GM23338 (cell line): ENCODE measurements around the gene AKIRIN2. TPM values are rescaled to one million over a fixed set of nuclear protein-coding genes. Genes with fewer than 3 reads are reported as not detected.

ENCODE experiments used
- ATAC-seq: fragments of 200-7000 bp; cut with Tn5 transposase; 3 replicates; pipeline ENCODE4 v1.9.1; 2020
- DNase-seq: peaks from one replicate; pipeline ENCODE4 v3.0.0-alpha.2; 2015; ENCODE audit warnings: low spot score
- H2AFZ ChIP-seq: fragments of 200-600 bp; sonication (generic); 2 replicates; pipeline ENCODE4 v1.8.0; 2016; ENCODE audit warnings: antibody characterized with exemption, mild to moderate bottlenecking, moderate library complexity
- H3F3A ChIP-seq: fragments of 200-600 bp; sonication (generic); replicated peaks from 2 replicates; pipeline ENCODE4 v1.8.0; 2017; ENCODE audit warnings: antibody characterized with exemption, mixed run types, low read depth
- H3K27ac ChIP-seq: fragments of 200-600 bp; sonication (generic); 2 replicates; pipeline ENCODE4 v1.6.1; 2016; ENCODE audit warnings: low read depth
- H3K27me3 ChIP-seq: fragments of 200-600 bp; sonication (generic); 2 replicates; pipeline ENCODE4 v1.8.0; 2016; ENCODE audit warnings: mild to moderate bottlenecking, mixed run types, moderate library complexity; ENCODE audit not compliant: insufficient read depth
- H3K36me3 ChIP-seq: fragments of 200-600 bp; sonication (generic); 2 replicates; pipeline ENCODE4 v1.8.0; 2016; ENCODE audit warnings: mild to moderate bottlenecking; ENCODE audit not compliant: insufficient read depth
- H3K4me1 ChIP-seq: fragments of 200-600 bp; sonication (generic); 2 replicates; pipeline ENCODE4 v1.8.0; 2016; ENCODE audit warnings: mild to moderate bottlenecking, moderate library complexity; ENCODE audit not compliant: insufficient read depth
- H3K4me2 ChIP-seq: fragments of 200-600 bp; sonication (generic); 2 replicates; pipeline ENCODE4 v1.7.1; 2017; ENCODE audit warnings: mixed run types
- H3K4me3 ChIP-seq: fragments of 200-600 bp; sonication (generic); 2 replicates; pipeline ENCODE4 v1.6.1; 2016; ENCODE audit warnings: mixed run types
- H3K79me2 ChIP-seq: fragments of 200-600 bp; sonication (generic); replicated peaks from 2 replicates; pipeline ENCODE4 v1.8.0; 2017; ENCODE audit warnings: mild to moderate bottlenecking; ENCODE audit not compliant: insufficient read depth
- H3K9me2 ChIP-seq: fragments of 200-600 bp; sonication (generic); 2 replicates; pipeline ENCODE4 v1.8.0; 2017; ENCODE audit not compliant: insufficient read depth
- H4K20me1 ChIP-seq: fragments of 200-600 bp; sonication (generic); replicated peaks from 2 replicates; pipeline ENCODE4 v1.8.0; 2017; ENCODE audit warnings: mild to moderate bottlenecking; ENCODE audit not compliant: insufficient read depth
- H3K27ac Mint-ChIP-seq: 2 replicates; pipeline ENCODE4 v1.8.0; 2020; ENCODE audit warnings: inconsistent platforms, mild to moderate bottlenecking, moderate library complexity, mixed read lengths
- H3K27me3 Mint-ChIP-seq: 3 replicates; pipeline ENCODE4 v1.8.0; 2022; ENCODE audit warnings: low read depth, mild to moderate bottlenecking, moderate library complexity, mixed read lengths, inconsistent platforms; ENCODE audit not compliant: insufficient read depth, poor library complexity
- H3K36me3 Mint-ChIP-seq: 3 replicates; pipeline ENCODE4 v1.8.0; 2021; ENCODE audit warnings: low read depth, mild to moderate bottlenecking, inconsistent platforms, moderate library complexity, mixed read lengths
- H3K4me1 Mint-ChIP-seq: 3 replicates; pipeline ENCODE4 v1.8.0; 2020; ENCODE audit warnings: mild to moderate bottlenecking, inconsistent platforms, mixed read lengths
- H3K4me3 Mint-ChIP-seq: 3 replicates; pipeline ENCODE4 v1.8.0; 2021; ENCODE audit warnings: moderate library complexity, mild to moderate bottlenecking, inconsistent platforms, mixed read lengths
- H3K9me3 Mint-ChIP-seq: 3 replicates; pipeline ENCODE4 v1.8.0; 2020; ENCODE audit warnings: moderate library complexity, mild to moderate bottlenecking, inconsistent platforms, mixed read lengths
- CREB1 ChIP-seq: fragments of 250-450 bp; sonication (Bioruptor Pico); IDR thresholded peaks from 2 replicates; pipeline ENCODE4 v1.5.0; 2020; ENCODE audit warnings: low read depth, mild to moderate bottlenecking, moderate library complexity
- EZH2 ChIP-seq: fragments of 200-600 bp; sonication (generic); IDR thresholded peaks from one replicate; pipeline ENCODE4 v1.8.0; 2017; ENCODE audit warnings: antibody characterized with exemption, mild to moderate bottlenecking, low read depth; ENCODE audit not compliant: unreplicated experiment
- EZH2phosphoT487 ChIP-seq: fragments of 200-600 bp; sonication (generic); IDR thresholded peaks from one replicate; pipeline ENCODE4 v1.8.1; 2018; ENCODE audit warnings: antibody characterized with exemption; ENCODE audit not compliant: unreplicated experiment
- JUNB ChIP-seq: IDR thresholded peaks from one replicate; pipeline ENCODE4 v1.6.1; 2016; ENCODE audit warnings: antibody characterized with exemption; ENCODE audit not compliant: unreplicated experiment
- NANOG ChIP-seq: IDR thresholded peaks from 2 replicates; pipeline ENCODE4 v1.6.1; 2016; ENCODE audit warnings: antibody characterized with exemption, borderline replicate concordance
- POLR2AphosphoS5 ChIP-seq: IDR thresholded peaks from 2 replicates; pipeline ENCODE4 v1.6.1; 2016; ENCODE audit warnings: antibody characterized with exemption, low read depth
- REST ChIP-seq: IDR thresholded peaks from one replicate; pipeline ENCODE4 v1.6.1; 2018; ENCODE audit warnings: antibody characterized with exemption; ENCODE audit not compliant: unreplicated experiment
- STAT1 ChIP-seq: IDR thresholded peaks from one replicate; pipeline ENCODE4 v1.6.1; 2016; ENCODE audit warnings: antibody characterized with exemption; ENCODE audit not compliant: unreplicated experiment
- ZNF114 ChIP-seq: fragments of 250-450 bp; sonication (Bioruptor Pico); IDR thresholded peaks from 2 replicates; pipeline ENCODE4 v1.5.0; 2020; ENCODE audit warnings: mild to moderate bottlenecking, moderate library complexity
- ZNF331 ChIP-seq: fragments of 250-450 bp; sonication (Bioruptor Pico); IDR thresholded peaks from 2 replicates; pipeline ENCODE4 v1.5.0; 2020; ENCODE audit warnings: low read depth, mild to moderate bottlenecking, moderate library complexity
- ZNF462 ChIP-seq: fragments of 250-450 bp; sonication (Bioruptor Pico); IDR thresholded peaks from 2 replicates; pipeline ENCODE4 v1.5.0; 2020; ENCODE audit warnings: mild to moderate bottlenecking, moderate library complexity
- polyA plus RNA-seq: library from polyadenylated mRNA; unstranded; fragments of >200 nt; fragmentation: Nextera tagmentation; extraction: Ambion mirVana; gene quantifications from 2 replicates; pipeline ENCODE4 v1.2.1, GENCODE V29; 2016
- total RNA-seq: library from RNA; depleted of rRNA; stranded (reverse); fragments of >200 nt; shearing (Covaris generic); gene quantifications from 2 replicates; pipeline ENCODE4 v1.2.3, GENCODE V29; 2014
- TF ChIP-seq, protein P1 (sequence below): IDR thresholded peaks from 2 replicates; pipeline ENCODE4 v1.6.1; 2016; ENCODE audit warnings: antibody characterized with exemption
- TF ChIP-seq, protein P2 (sequence below), 2 experiments: fragments of 200-600 bp in 1 of 2; sonication (generic) in 1 of 2; conservative IDR thresholded peaks; 2 replicates each; pipeline versions ENCODE4 v1.5.1 to v1.6.1; 2016 to 2017; ENCODE audit warnings: antibody characterized with exemption in 2 of 2, low read depth in 2 of 2, mild to moderate bottlenecking in 2 of 2, moderate library complexity in 1 of 2

Gene AKIRIN2
- total and polyA plus RNA-seq, 2 experiments from 2014 or later: 62.1 to 98.1 TPM

- H4K20me1 ChIP-seq: no peaks in the 10 kb centered on the region
- H3K27me3 Mint-ChIP-seq: no peaks in the 10 kb centered on the region
- TF ChIP-seq ZNF331 (CRISPR knock-in tag): no peak
- no peak for TF ChIP-seq REST
- TF ChIP-seq POLR2AphosphoS5: no peak
- no peak for TF ChIP-seq JUNB
- TF ChIP-seq, protein P1, sequence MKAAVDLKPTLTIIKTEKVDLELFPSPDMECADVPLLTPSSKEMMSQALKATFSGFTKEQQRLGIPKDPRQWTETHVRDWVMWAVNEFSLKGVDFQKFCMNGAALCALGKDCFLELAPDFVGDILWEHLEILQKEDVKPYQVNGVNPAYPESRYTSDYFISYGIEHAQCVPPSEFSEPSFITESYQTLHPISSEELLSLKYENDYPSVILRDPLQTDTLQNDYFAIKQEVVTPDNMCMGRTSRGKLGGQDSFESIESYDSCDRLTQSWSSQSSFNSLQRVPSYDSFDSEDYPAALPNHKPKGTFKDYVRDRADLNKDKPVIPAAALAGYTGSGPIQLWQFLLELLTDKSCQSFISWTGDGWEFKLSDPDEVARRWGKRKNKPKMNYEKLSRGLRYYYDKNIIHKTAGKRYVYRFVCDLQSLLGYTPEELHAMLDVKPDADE: no peak
- TF ChIP-seq, protein P2, sequence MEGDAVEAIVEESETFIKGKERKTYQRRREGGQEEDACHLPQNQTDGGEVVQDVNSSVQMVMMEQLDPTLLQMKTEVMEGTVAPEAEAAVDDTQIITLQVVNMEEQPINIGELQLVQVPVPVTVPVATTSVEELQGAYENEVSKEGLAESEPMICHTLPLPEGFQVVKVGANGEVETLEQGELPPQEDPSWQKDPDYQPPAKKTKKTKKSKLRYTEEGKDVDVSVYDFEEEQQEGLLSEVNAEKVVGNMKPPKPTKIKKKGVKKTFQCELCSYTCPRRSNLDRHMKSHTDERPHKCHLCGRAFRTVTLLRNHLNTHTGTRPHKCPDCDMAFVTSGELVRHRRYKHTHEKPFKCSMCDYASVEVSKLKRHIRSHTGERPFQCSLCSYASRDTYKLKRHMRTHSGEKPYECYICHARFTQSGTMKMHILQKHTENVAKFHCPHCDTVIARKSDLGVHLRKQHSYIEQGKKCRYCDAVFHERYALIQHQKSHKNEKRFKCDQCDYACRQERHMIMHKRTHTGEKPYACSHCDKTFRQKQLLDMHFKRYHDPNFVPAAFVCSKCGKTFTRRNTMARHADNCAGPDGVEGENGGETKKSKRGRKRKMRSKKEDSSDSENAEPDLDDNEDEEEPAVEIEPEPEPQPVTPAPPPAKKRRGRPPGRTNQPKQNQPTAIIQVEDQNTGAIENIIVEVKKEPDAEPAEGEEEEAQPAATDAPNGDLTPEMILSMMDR (conservative IDR thresholded peaks at IDR 0.05; ENCODE audit: low read depth in 2 of 2): no peak
- no peak for TF ChIP-seq ZNF114
- no peak for TF ChIP-seq STAT1
- no peak for TF ChIP-seq NANOG
- no peak for TF ChIP-seq ZNF462 (CRISPR knock-in tag)
- TF ChIP-seq EZH2phosphoT487: no peak
- TF ChIP-seq EZH2: no peak
- no peak for TF ChIP-seq CREB1 (CRISPR knock-in tag)
Measured at GRCh38 chr6:87663434-87663833, 38.6 kb downstream of the AKIRIN2 start.

More at GRCh38 chr6:87663434-87663833, 38.6 kb downstream of the AKIRIN2 start:
- Histone ChIP-seq H3F3A (no peaks in the 10 kb centered on the region), H3K27me3 (no peaks in the 10 kb centered on the region), H3K4me2 (no peak overlapping the region), H3K27ac (no peak overlapping the region), H3K9me2 (no peaks in the 10 kb centered on the region), H3K4me3 (no peak overlapping the region), H2AFZ (no peak overlapping the region), H3K4me1 (no peaks in the 10 kb centered on the region), H3K79me2 (no peaks in the 10 kb centered on the region), H3K36me3 (peaks cover 19% of the 10 kb centered on the region; the same call in 1 of the 2 replicates)
- Mint-ChIP-seq H3K36me3 (peaks cover 53% of the 10 kb centered on the region), H3K4me1 (no peaks in the 10 kb centered on the region), H3K27ac (no peak overlapping the region), H3K9me3 (no peaks in the 10 kb centered on the region), H3K4me3 (no peak overlapping the region)
- ATAC-seq: no peak
- no peak for DNase-seq
